ENCODE measurements around the gene PKMYT1.

PKMYT1 gene

DNA sequence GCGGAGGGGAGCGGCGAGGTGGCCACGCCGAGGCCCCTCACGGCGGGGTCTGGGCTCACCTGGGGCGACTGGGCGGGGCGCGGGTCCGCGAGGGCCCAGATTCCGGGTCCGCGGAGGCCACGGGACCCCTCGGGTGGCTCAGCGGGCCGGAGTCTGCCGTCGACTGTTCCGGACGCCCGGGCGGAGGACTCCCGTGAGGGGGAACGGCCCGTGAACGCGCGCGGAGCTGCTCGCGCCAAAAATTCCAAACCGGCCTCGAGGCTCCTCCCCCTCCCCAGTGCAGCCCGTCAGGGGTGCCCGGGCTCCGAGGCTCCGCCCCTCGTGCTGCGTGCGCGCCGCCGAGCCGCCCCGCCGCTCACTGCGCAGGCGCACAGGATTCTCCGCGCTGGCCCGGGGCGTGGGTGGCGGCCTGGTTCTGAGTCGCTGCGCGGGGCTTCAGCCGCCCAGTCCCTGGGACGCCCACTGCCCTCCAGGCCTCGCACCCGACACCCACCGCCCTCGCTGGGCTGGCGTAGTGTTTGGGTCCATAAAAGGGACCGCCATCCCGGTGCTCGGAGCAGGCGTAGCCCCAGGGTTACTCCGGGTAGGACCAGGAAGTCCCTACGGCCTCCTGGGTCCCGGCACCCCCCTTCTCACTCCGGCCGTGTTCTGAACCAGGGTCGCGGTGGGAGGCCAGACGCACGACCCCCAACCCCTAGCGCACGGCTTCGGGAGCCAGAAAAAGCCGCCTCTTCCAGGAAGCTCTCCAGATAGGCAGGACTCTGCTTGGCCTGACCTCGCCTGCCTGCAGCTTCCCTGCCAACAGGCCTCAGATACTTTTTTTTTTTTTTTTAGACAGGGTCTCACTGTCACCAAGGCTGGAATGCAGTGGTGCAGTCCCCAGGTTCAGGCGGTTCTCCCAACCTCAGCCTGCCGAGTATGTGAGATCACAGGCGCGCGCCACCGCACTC is at the start of gene PKMYT1:
Gene PKMYT1, minus strand, starts transcription at position 220 of the 950 bp plus-strand sequence. CDS start 789 bp downstream, outside the sequence.
- in situ Hi-C loops (cut with MboI; ENCODE audit: low sequenced_read_pairs): no loop called here

DNA sequence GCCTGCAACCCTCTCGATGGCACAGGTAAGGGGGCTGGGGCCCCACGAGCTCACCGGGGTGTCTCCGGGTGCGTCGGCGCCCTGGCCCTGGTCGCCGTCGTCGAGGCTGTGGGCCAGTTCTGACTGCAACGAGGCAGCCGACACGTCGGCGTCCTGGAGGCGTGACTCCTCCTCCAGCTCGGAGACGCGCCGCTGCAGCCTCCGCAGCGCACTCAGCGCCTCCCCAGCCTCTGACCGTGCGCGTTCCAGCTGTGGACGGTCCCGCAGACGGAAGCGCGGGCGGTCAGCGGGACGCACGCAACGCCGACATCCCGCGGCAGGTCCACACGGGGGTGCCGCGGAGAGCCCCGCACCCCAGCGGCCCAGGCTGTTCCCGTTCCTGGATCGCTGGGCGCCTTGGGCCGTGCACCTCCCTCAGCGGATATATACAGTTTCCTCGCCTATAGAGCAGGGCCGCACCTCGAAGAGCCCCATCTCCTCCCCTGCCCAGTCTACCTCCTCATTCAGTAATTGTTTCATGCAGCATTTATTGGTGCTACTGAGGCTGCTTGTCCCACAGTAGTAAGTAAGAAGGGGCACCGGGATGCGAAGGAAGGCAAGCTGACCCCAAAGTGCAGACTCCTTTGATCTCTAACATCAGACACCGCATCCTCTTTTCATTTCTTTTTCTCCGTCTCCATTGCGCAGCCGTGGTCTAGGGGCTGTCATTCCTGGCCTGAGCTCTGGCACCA is 49.4 kb upstream of the PKMYT1 start:
- in situ Hi-C loops (cut with MboI; ENCODE audit: low sequenced_read_pairs): no loop called here

DNA sequence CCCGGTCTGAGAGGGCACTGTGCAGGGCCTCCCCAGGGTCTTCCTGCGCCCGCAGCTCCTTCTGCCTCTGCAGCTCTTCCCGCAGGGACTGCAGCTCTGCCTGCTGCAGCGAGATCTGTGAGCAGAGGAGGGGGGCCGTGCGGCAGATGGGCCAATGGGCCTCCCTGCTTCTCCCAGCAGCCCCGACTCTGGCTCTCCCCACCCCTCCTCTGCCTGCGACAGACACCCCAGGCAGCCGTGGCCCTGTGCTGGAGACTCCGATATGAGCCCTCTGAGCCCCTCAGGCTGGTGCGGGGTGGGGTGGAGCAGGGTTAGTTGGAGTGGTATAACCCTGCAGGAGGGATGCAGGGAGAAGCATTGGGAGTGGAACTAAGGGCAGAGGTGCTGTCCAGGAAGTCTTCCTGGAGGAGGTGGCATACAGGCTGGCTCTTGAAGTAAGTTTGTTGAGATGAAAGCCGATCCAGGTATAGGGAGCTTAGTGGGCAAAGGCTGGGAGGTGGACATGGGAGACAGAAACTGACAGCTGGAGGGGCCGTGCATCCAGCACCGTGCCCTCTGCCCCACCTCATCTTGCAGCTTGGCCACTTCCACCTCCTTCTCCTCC is 48.6 kb upstream of the PKMYT1 start:
- in situ Hi-C loops (cut with MboI; ENCODE audit: low sequenced_read_pairs): no loop called here

DNA sequence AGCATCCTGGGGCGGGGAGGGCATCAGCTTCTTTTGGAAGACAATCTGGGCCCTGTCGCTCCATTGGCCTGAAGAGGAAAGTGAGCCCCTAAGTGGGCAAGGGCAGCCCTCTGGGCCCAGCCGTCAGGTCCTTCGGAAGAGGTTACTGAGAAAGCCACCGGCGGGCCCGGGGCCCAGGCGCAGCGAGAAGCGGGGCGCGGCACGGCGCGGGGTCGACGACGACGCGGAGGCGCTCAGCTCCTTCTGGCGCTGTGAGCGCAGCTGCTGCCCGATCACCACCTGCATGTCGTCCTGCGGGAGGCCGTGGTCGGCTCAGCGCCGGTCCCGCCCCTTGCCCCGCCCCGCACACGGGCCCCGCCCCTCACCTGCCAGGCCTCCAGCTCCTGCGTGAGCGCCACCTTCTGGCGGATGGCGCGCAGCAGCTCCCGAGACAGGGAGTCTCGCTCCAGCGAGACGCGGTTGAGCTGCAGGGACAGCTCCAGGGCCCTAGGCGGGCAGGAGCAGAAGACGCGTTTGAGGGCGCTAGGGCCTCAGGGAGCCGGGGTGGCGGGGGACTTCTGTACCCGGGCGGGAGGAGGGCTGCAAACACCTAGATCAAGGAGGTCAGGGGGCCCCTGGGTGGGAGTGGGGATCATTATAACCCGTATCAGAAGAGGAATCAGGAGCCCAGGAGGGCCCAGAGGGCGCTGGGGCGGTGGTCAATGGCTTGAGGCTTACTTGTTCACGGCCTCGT is 47.9 kb upstream of the PKMYT1 start:
- in situ Hi-C loops (cut with MboI; ENCODE audit: low sequenced_read_pairs): no loop called here

DNA sequence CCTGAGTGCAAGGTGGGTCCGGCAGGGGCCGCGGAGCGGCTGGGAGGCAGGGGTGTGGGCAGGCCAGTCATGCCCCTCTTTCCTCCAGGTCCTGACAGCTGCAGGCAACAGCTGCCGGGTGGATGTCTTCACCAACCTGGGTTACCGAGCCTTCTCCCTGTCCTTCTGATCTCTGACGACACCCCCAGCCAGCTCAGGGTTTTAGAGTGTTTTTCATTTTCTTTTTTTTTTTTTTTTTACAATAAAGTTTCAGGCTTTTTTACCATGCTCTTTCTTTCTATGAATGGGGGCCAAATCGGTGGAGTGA is 47.2 kb upstream of the PKMYT1 start:
- in situ Hi-C loops (cut with MboI; ENCODE audit: low sequenced_read_pairs): no loop called here

DNA sequence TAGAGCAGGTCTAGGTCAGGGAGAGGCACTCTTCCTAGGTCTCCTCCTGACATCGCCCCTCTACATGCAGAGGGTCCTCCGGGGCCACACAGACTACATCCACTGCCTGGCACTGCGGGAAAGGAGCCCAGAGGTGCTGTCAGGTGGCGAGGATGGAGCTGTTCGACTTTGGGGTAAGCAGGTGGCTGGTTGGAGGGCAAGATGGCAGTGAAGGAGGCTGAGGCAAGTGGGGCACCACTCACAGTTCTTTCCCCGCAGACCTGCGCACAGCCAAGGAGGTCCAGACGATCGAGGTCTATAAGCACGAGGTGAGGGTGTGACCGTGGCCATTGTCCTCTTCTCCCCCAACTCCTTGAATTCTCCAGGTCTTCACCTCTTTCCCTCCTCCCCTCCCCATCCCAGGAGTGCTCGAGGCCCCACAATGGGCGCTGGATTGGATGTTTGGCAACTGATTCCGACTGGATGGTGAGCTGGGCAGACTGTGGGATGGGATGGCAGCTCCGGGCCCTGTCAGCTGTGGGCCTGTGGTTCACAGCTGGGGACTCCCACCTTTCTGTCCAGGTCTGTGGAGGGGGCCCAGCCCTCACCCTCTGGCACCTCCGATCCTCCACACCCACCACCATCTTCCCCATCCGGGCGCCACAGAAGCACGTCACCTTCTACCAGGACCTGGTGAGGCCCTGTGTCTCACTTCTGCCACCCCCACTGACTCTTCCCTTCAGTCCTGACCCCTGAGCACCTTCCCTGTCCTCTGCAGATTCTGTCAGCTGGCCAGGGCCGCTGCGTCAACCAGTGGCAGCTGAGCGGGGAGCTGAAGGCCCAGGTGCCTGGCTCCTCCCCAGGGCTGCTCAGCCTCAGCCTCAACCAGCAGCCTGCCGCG is 46.6 kb upstream of the PKMYT1 start:
- in situ Hi-C loops (cut with MboI; ENCODE audit: low sequenced_read_pairs): no loop called here

DNA sequence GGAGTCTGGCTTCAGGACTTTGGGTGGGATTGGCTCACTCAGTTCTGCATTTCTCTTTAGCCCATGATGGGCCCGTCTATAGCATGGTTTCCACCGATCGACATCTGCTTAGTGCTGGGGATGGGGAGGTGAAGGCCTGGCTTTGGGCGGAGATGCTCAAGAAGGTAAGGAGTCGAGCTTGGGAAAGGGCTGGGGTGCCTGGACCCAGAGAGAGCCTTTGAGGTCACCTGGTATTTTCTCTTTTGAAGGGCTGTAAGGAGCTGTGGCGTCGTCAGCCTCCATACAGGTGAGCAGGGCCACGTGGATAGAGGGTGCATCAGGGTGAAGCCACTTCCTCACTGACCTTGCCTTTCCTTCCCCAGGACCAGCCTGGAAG is 45.7 kb upstream of the PKMYT1 start:
- in situ Hi-C loops (cut with MboI; ENCODE audit: low sequenced_read_pairs): no loop called here

DNA sequence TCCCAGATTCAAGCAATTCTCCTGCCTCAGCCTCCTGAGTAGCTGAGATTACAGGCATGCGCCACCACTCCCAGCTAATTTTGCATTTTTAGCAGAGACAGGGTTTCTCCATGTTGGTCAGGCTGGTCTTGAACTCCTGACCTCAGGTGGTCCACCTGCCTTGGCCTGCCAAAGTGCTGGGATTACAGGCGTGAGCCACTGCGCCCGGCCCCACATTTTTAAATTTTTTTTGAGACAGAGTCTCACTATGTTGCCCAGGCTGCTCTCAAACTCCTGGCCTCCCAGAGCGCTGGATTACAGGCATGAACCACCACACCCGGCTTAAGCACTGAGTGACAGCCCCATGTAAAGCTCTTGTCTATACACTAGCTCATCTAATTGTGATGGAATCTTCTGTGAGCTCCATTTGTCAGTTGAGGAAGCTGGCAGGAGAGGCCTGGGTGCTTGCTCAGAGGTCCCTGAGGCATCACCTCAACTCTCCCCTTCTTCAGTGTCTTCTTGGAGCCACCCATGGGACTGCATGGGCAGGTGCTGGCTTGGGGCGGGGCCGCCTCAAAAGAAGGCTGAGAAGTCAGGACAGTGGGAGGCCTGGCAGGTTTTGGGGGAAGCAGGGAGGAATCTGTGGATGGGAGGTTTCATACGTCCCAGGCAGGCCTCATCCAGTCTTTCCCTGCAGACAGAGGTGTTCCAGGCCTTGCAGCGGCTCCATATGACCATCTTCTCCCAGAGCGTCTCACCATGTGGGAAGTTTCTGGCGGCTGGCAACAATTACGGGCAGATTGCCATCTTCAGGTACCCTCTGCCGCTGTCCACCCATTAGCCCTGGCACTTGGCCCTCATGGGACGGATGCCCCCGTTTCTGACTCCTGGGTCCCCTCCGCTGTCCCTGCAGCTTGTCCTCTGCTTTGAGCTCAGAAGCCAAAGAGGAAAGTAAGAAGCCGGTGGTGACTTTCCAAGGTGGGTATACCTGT is 45.1 kb upstream of the PKMYT1 start:
- in situ Hi-C loops (cut with MboI; ENCODE audit: low sequenced_read_pairs): no loop called here

DNA sequence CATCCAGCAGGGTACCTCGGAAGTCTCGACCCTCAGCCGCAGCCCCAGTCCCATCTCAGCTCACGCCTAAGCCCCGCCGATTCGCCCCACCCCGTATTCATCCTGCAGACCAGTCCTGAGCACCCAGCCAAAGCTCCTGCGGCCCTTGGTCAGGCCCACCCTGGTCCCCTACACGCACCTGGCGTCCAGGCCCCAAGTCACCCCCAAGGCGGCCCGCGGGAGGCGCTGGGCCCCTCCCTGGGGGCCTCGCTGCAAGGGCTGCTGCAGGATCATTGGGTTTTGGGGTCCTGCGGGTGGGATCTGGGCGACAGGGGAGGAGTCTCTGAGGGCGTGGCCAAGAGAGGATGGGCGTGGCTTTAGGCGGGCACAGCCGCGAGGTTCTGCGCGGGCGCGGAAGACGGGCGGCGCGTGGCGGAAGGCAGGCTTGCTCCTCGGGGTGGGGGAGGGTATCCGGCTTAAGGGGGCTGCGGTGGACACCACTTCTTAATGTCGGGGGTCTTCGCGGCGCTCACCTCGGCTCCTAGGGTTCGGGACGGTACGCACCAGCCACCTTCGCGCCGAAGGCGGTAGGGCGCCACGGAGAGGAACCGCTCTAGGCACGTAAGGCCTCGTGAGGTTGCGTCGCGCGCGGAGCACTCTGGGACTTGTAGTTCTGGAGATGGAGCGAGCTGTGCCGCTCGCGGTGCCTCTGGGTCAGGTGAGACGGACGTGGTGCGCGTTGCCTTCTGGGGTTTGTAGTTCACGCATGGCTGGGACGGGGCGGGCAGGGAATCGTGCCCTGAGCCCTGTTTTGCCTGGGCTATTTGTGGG is 43.6 kb upstream of the PKMYT1 start, which contains the start of the genes HCFC1R1 and THOC6:
Gene HCFC1R1, minus strand, starts transcription at position 274 of the 810 bp plus-strand sequence. Its CDS starts 1 bp downstream, at position 273.
Gene THOC6, plus strand, starts transcription at position 367 of the 810 bp plus-strand sequence. Its CDS starts 292 bp downstream, at position 659.
- in situ Hi-C loops (cut with MboI; ENCODE audit: low sequenced_read_pairs): no loop called here

DNA sequence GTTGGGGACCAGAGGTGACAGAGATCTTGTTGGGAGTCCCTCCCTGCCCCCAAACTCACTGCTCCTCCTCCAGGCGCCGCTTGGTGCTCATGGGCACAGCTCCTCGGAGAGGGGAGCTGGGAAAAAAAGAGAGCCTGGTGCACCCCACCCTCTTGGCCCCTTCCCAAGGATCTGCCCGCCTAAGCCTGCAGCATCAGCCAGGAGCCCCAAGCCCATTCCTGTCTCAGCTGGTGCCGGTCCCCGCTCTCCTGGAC is 43.1 kb upstream of the PKMYT1 start:
- in situ Hi-C loops (cut with MboI; ENCODE audit: low sequenced_read_pairs): no loop called here

DNA sequence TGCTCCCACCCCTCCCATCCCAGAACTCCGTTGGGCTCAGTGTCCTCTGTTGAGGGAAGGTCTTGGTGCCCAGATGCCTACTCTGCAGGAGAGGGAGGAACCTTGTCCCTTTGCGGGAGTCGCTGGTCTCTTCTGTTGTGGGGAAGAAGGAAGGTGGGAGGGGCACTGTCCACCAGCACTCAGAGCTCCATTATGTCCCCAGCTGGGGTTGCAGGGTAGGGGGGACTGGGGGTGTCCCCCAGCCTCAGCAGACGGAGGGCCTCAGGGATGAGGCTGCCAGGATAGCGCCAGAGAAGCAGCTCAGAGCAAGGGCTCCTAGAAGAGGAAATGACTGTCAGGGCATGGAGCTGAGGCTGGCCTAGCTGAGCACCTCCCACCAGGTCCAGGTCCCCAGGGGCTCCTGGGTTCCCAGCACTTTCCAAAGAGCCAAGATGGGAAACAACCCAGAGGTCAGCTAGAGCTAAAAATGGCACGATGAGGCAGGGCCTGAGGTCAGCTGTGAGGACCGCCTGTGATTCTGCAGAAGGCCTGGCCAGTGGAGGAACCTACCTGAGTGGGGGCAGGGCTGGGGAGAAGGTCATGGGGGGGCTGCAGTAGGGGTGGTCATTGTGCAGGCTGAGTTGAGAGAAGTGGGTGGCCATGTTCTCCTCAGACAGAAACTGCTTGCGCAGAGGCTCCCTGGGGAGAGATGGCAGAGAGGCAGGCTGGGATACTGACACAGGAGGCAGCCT is 42.6 kb upstream of the PKMYT1 start:
- in situ Hi-C loops (cut with MboI; ENCODE audit: low sequenced_read_pairs): no loop called here

DNA sequence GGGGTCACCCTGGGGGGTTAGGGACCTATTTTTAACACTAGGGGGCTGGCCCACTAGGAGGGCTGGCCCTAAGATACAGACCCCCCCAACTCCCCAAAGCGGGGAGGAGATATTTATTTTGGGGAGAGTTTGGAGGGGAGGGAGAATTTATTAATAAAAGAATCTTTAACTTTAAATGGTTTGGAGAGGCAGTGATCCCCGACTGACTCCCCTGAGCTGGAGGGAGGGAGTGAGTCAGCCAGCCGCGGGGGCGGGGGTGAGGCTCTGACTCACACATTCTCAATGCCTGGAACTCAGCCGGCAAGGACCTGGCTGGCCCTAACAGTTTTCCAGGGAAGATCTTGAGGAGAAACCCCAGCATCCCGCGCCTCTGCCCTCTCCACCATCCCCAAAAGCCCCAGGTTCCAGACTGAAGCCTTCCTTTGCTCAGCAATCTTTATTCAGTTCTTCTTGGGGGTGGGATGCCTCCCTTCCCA is 42.0 kb upstream of the PKMYT1 start:
- in situ Hi-C loops (cut with MboI; ENCODE audit: low sequenced_read_pairs): no loop called here

DNA sequence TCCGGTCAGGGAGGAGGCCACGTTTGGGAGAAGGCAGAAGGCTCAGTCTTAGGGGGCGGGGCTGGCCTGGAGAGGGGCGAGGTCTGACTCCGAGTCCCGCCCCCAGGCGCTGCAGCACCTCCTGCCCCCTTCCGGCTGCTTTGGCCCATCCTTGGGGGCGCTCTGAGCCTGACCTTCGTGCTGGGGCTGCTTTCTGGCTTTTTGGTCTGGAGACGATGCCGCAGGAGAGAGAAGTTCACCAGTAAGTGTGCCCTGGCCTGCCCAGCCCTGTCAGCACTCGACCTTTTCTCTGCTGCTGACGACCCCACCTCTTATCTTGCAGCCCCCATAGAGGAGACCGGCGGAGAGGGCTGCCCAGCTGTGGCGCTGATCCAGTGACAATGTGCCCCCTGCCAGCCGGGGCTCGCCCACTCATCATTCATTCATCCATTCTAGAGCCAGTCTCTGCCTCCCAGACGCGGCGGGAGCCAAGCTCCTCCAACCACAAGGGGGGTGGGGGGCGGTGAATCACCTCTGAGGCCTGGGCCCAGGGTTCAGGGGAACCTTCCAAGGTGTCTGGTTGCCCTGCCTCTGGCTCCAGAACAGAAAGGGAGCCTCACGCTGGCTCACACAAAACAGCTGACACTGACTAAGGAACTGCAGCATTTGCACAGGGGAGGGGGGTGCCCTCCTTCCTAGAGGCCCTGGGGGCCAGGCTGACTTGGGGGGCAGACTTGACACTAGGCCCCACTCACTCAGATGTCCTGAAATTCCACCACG is 41.4 kb upstream of the PKMYT1 start:
- in situ Hi-C loops (cut with MboI; ENCODE audit: low sequenced_read_pairs): no loop called here

DNA sequence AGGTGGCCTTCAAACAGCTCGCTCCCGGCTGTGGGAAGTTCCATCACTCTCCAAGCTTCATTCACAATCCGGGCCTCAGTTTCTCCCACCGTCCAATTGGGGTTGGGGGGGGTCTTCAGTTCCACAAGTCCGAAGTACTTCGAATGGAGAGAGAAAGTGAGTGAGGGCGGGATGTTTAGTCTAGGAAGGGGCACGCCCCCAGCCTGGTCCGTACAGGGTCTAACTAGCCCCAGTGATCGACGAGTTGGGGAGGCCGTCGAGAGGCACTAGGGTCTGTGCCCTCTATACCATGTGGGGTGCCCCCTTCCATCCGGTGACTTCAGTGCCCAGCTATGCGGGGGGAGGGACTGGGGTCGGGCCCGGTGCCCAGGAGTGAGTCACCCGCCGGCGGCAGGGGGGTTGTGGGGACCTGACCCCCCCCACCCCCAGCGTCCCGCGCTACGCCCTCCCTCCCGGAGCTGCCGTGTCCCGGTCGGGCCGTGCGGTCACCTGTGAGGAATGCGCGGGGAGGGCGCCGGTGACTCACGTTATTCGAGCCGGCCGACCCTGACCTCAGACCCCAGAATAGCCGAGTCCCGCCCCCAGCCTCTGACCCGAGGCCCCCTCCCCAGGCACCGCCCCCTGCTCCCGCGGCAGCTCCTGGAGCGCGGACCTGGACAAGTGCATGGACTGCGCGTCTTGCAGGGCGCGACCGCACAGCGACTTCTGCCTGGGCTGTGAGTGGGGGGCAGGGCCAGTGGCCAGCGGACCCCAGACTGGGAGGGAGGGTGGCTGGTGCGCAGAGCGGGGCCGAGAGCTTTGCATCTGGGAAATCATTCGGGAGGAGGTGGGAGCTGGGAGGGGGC is 40.6 kb upstream of the PKMYT1 start:
- in situ Hi-C loops (cut with MboI; ENCODE audit: low sequenced_read_pairs): no loop called here

DNA sequence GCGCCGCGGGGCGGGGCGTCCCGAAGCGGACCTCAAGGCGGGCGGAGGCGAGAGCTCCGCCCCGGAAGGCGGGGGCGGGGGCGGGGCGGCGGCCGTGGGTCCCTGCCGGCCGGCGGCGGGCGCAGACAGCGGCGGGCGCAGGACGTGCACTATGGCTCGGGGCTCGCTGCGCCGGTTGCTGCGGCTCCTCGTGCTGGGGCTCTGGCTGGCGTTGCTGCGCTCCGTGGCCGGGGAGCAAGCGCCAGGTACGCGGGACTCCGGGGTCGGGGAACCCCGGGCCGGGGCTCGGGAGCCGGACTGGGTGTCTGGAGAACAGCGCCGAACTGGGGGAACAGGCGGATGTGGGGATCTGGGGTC is 40.0 kb upstream of the PKMYT1 start, which contains the start of gene TNFRSF12A:
Gene TNFRSF12A, plus strand, starts transcription at position 122 of the 357 bp plus-strand sequence. Its CDS starts 30 bp downstream, at position 152.
- in situ Hi-C loops (cut with MboI; ENCODE audit: low sequenced_read_pairs): no loop called here
